Measurements from ENCODE around the gene ANKRD49. TPM values are rescaled to one million over a fixed set of nuclear protein-coding genes. Genes with fewer than 3 reads are reported as not detected.

ANKRD49 gene
- total and polyA plus RNA-seq, 2 of the 8 experiments (the other 6 are each of a cell fraction or from before 2014, with no cell fraction given): 7.4 to 12.2 TPM

GRCh38 chr11:94459576-94459975 is 34.2 kb upstream of the ANKRD49 start:
- FAIRE-seq (no peak), DNase-seq (ENCODE audit: low read depth in 1 of 2, low spot score in 2 of 2) (no peak)
- Histone ChIP-seq H2AK5ac (ENCODE audit: low read depth, low read length) (no peak overlapping the region), H3K14ac (ENCODE audit: insufficient read length) (no peak overlapping the region), H2BK12ac (ENCODE audit: low read depth, low read length) (no peak overlapping the region), H3K27ac (ENCODE audit: low read depth, low read length) (no peak overlapping the region), H3K23me2 (ENCODE audit: low read depth, low read length) (no peaks in the 10 kb centered on the region), H4K5ac (ENCODE audit: insufficient read length, low read depth, low read length) (no peak overlapping the region), H3K56ac (replicated peaks; ENCODE audit: insufficient read length, low read depth, low read length) (no peak overlapping the region), H2BK120ac (replicated peaks; ENCODE audit: low read depth, low read length) (no peak overlapping the region), H3K18ac (ENCODE audit: extremely low read depth, low read length) (no peak overlapping the region), H2BK5ac (ENCODE audit: low read depth, low read length) (no peak overlapping the region), H3K4ac (replicated peaks; ENCODE audit: insufficient read length, low read depth, low read length) (no peak overlapping the region), H4K20me1 (replicated peaks in 1 of 2; ENCODE audit: control insufficient read depth in 1 of 2, insufficient read depth in 2 of 2, low read length in 2 of 2) (no peaks in the 10 kb centered on the region), H2BK15ac (ENCODE audit: low read length) (no peak overlapping the region), H3K27me3 (replicated peaks in 1 of 4; ENCODE audit: control insufficient read depth in 3 of 4, extremely low read depth in 1 of 4, insufficient read depth in 3 of 4, low read length in 3 of 4) (no peaks in the 10 kb centered on the region), H3K23ac (ENCODE audit: insufficient read length) (no peak overlapping the region), H3K79me1 (ENCODE audit: low read depth, low read length) (no peaks in the 10 kb centered on the region), H2AFZ (ENCODE audit: low read length) (no peak overlapping the region), H3K9ac (replicated peaks in 1 of 4; ENCODE audit: extremely low read depth in 1 of 4, low read depth in 3 of 4, low read length in 3 of 4) (no peak overlapping the region), H3K4me2 (ENCODE audit: insufficient read depth in 1 of 2, low read depth in 2 of 2, low read length in 2 of 2) (no peak overlapping the region), H4K91ac (replicated peaks; ENCODE audit: insufficient read length, low read length) (no peak overlapping the region), H3K4me1 (replicated peaks in 1 of 4; ENCODE audit: control insufficient read depth in 3 of 4, insufficient read depth in 4 of 4, low read length in 3 of 4) (no peaks in the 10 kb centered on the region), H3K79me2 (ENCODE audit: control insufficient read depth in 1 of 2, insufficient read depth in 2 of 2, low read length in 2 of 2) (no peaks in the 10 kb centered on the region; a peak in 1 of 4 replicates), H3K36me3 (ENCODE audit: control insufficient read depth in 2 of 4, insufficient read depth in 4 of 4, low read length in 3 of 4) (peaks cover 0 to 39% (median 7%) of the 10 kb centered on the region in 4 experiments; a peak in 6 of 8 replicates), H2BK20ac (ENCODE audit: low read length) (no peak overlapping the region), H3K4me3 (ENCODE audit: extremely low read depth in 1 of 4, insufficient read depth in 2 of 4, low read depth in 3 of 4, low read length in 4 of 4) (no peak overlapping the region), H3K9me3 (ENCODE audit: insufficient read depth in 2 of 2, low read depth in 1 of 2, low read length in 1 of 2) (no peaks in the 10 kb centered on the region), H4K8ac (ENCODE audit: extremely low read depth, insufficient read depth, low read length) (no peak overlapping the region)
- ChIA-PET POLR2A (ENCODE audit: partially characterized antibody) (no interaction called here), CTCF (ENCODE audit: partially characterized antibody) (interaction anchor here (0.9 to 1.5 kb wide), 2 partner anchors 10 to 43 kb away, joined by 3 to 4 read pairs; no protein-coding TSS in a partner anchor)
- WGBS, 2 experiments (ENCODE audit: extremely low coverage in 1 of 2, insufficient coverage in 1 of 2, insufficient read length in 1 of 2, insufficient replicate concordance in 2 of 2, low coverage in 1 of 2, low lambda C conversion rate in 2 of 2, missing lambda C conversion rate in 1 of 2): 91% methylated on average over 2 of the region's 2 CpGs; no CpG with 5 or more reads in 1 of the 2 experiments
- TF ChIP-seq CHD2 (IDR thresholded peaks at IDR 0.05; ENCODE audit: low read length) (no peak), GABPA (IDR thresholded peaks at IDR 0.05; ENCODE audit: borderline replicate concordance, insufficient read depth, low read length) (no peak), KDM5A (IDR thresholded peaks at IDR 0.05; ENCODE audit: low read length) (no peak), KDM4A (IDR thresholded peaks at IDR 0.05; ENCODE audit: low read depth, low read length, severe bottlenecking) (no peak), CBX5 (IDR thresholded peaks at IDR 0.05; ENCODE audit: low read depth, low read length) (no peak), JUND (IDR thresholded peaks at IDR 0.05; ENCODE audit: low read length) (no peak), FOSL1 (IDR thresholded peaks at IDR 0.05; ENCODE audit: insufficient read depth, low read depth, low read length) (no peak), ASH2L (IDR thresholded peaks at IDR 0.05; ENCODE audit: low read length) (no peak), PHF8 (conservative IDR thresholded peaks at IDR 0.05; ENCODE audit: low read depth, low read length) (no peak), BRCA1 (IDR thresholded peaks at IDR 0.05; ENCODE audit: low read depth, low read length) (no peak), ATF2 (IDR thresholded peaks at IDR 0.05; ENCODE audit: low read length) (no peak), USF2 (IDR thresholded peaks at IDR 0.05; ENCODE audit: low read length) (no peak)

Data from H1 (cell line).